Measurements from ENCODE around the gene RPL3.
A peak's percentile ranks its signal among the peaks of the same experiment; 100 is the strongest.

Gene RPL3

GRCh38 chr22:39301926-39302325, 17.5 kb downstream of the RPL3 start:
- Histone ChIP-seq H2AFZ (ENCODE audit: low read depth, low read length) (no peak overlapping the region), H3K4me3 (ENCODE audit: insufficient read depth in 1 of 2, low read depth in 1 of 2, low read length in 2 of 2) (no peak overlapping the region), H3K27ac (ENCODE audit: low read length, poor library complexity, severe bottlenecking) (no peak overlapping the region), H3K9ac (ENCODE audit: low read length) (no peak overlapping the region), H3K23ac (ENCODE audit: low read length in 2 of 2) (no peak overlapping the region), H2BK15ac (ENCODE audit: low read depth, poor library complexity, severe bottlenecking) (no peak overlapping the region), H2BK5ac (ENCODE audit: low read depth, low read length, poor library complexity, severe bottlenecking) (no peak overlapping the region), H2BK120ac (ENCODE audit: low read depth, low read length) (no peak overlapping the region), H3K79me1 (replicated peaks; ENCODE audit: low read length, poor library complexity, severe bottlenecking) (no peaks in the 10 kb centered on the region), H4K91ac (ENCODE audit: low read length) (no peak overlapping the region), H4K8ac (ENCODE audit: low read length) (no peak overlapping the region), H3K9me3 (ENCODE audit: control insufficient read depth, low read length) (no peaks in the 10 kb centered on the region), H2BK12ac (ENCODE audit: low read length in 2 of 2) (no peak overlapping the region), H3K4ac (ENCODE audit: low read depth in 1 of 2, low read length in 2 of 2) (no peak overlapping the region), H3K4me2 (ENCODE audit: low read length, poor library complexity, severe bottlenecking) (no peak overlapping the region), H2AK5ac (ENCODE audit: low read length, severe bottlenecking) (no peak overlapping the region), H3K18ac (ENCODE audit: low read depth in 1 of 2, low read length in 2 of 2) (no peak overlapping the region), H3K36me3 (ENCODE audit: control insufficient read depth in 1 of 2, insufficient read depth in 2 of 2, low read depth in 1 of 2, low read length in 2 of 2) (no peaks in the 10 kb centered on the region), H3K4me1 (ENCODE audit: control insufficient read depth, insufficient read depth, low read depth, low read length) (peaks cover 40% of the 10 kb centered on the region), H3K27me3 (ENCODE audit: control insufficient read depth in 1 of 2, insufficient read depth in 1 of 2, low read length in 2 of 2) (peaks cover 0 to 40% of the 10 kb centered on the region in 2 experiments), H3K14ac (ENCODE audit: low read length in 2 of 2) (no peak overlapping the region)
- no peak for DNase-seq
- 77% methylated on average over 6 of the region's 7 CpGs for WGBS

- Histone ChIP-seq H3K9ac (ENCODE audit: low read length) (no peak overlapping the region), H2BK12ac (ENCODE audit: low read length in 2 of 2) (no peak overlapping the region), H3K14ac (ENCODE audit: low read length in 2 of 2) (no peak overlapping the region), H3K27me3 (ENCODE audit: control insufficient read depth in 1 of 2, insufficient read depth in 1 of 2, low read length in 2 of 2) (peaks cover 0 to 48% of the 10 kb centered on the region in 2 experiments), H3K4me1 (ENCODE audit: control insufficient read depth, insufficient read depth, low read depth, low read length) (peaks cover 37% of the 10 kb centered on the region), H2BK5ac (ENCODE audit: low read depth, low read length, poor library complexity, severe bottlenecking) (no peak overlapping the region), H3K4ac (ENCODE audit: low read depth in 1 of 2, low read length in 2 of 2) (no peak overlapping the region), H3K4me3 (ENCODE audit: insufficient read depth in 1 of 2, low read depth in 1 of 2, low read length in 2 of 2) (no peak overlapping the region), H4K91ac (ENCODE audit: low read length) (no peak overlapping the region), H2AFZ (ENCODE audit: low read depth, low read length) (no peak overlapping the region), H3K27ac (ENCODE audit: low read length, poor library complexity, severe bottlenecking) (no peak overlapping the region), H2BK120ac (ENCODE audit: low read depth, low read length) (no peak overlapping the region), H3K79me1 (replicated peaks; ENCODE audit: low read length, poor library complexity, severe bottlenecking) (no peaks in the 10 kb centered on the region), H2BK15ac (ENCODE audit: low read depth, poor library complexity, severe bottlenecking) (no peak overlapping the region), H3K9me3 (ENCODE audit: control insufficient read depth, low read length) (no peaks in the 10 kb centered on the region), H3K36me3 (ENCODE audit: control insufficient read depth in 1 of 2, insufficient read depth in 2 of 2, low read depth in 1 of 2, low read length in 2 of 2) (no peaks in the 10 kb centered on the region), H3K18ac (ENCODE audit: low read depth in 1 of 2, low read length in 2 of 2) (no peak overlapping the region), H3K23ac (ENCODE audit: low read length in 2 of 2) (no peak overlapping the region), H2AK5ac (ENCODE audit: low read length, severe bottlenecking) (peak overlapping the region; percentile 2), H4K8ac (ENCODE audit: low read length) (no peak overlapping the region), H3K4me2 (ENCODE audit: low read length, poor library complexity, severe bottlenecking) (no peak overlapping the region)
- no peak for DNase-seq
- WGBS = 97% methylated on average over 9 of the region's 9 CpGs
Measured at GRCh38 chr22:39301108-39301507, 18.3 kb downstream of the RPL3 start.

GRCh38 chr22:39300186-39300830, 19.1 kb downstream of the RPL3 start:
- peak overlapping the region; percentile 29 to 46 for H3K4ac ChIP-seq (ENCODE audit: low read depth in 1 of 2, low read length in 2 of 2)
- peaks cover 0 to 51% of the 10 kb centered on the region in 2 experiments for H3K27me3 ChIP-seq (ENCODE audit: control insufficient read depth in 1 of 2, insufficient read depth in 1 of 2, low read length in 2 of 2)
- peak overlapping the region; percentile 80 for H4K8ac ChIP-seq (ENCODE audit: low read length)
- 39% methylated on average over 19 of the region's 19 CpGs for WGBS
- H3K79me1 ChIP-seq (replicated peaks; ENCODE audit: low read length, poor library complexity, severe bottlenecking) = no peaks in the 10 kb centered on the region
- peak; percentile 43 for DNase-seq
- H3K4me3 ChIP-seq (ENCODE audit: insufficient read depth in 1 of 2, low read depth in 1 of 2, low read length in 2 of 2) = peak overlapping the region in 1 of 2 experiments; percentile 4
- no peak overlapping the region for H3K27ac ChIP-seq (ENCODE audit: low read length, poor library complexity, severe bottlenecking)
- peak overlapping the region; percentile 6 for H4K91ac ChIP-seq (ENCODE audit: low read length)
- H2AFZ ChIP-seq (ENCODE audit: low read depth, low read length) = no peak overlapping the region
- H2BK120ac ChIP-seq (ENCODE audit: low read depth, low read length) = no peak overlapping the region
- peak overlapping the region in 1 of 2 experiments; percentile 78 for H3K23ac ChIP-seq (ENCODE audit: low read length in 2 of 2)
- peak overlapping the region in 1 of 2 experiments; percentile 76 for H2BK12ac ChIP-seq (ENCODE audit: low read length in 2 of 2)
- no peak overlapping the region for H2BK15ac ChIP-seq (ENCODE audit: low read depth, poor library complexity, severe bottlenecking)
- H3K36me3 ChIP-seq (ENCODE audit: control insufficient read depth in 1 of 2, insufficient read depth in 2 of 2, low read depth in 1 of 2, low read length in 2 of 2) = no peaks in the 10 kb centered on the region
- peaks cover 38% of the 10 kb centered on the region for H3K4me1 ChIP-seq (ENCODE audit: control insufficient read depth, insufficient read depth, low read depth, low read length)
- H3K14ac ChIP-seq (ENCODE audit: low read length in 2 of 2) = peak overlapping the region in 1 of 2 experiments; percentile 49
- H2AK5ac ChIP-seq (ENCODE audit: low read length, severe bottlenecking) = no peak overlapping the region
- no peak overlapping the region for H3K9ac ChIP-seq (ENCODE audit: low read length)
- H3K4me2 ChIP-seq (ENCODE audit: low read length, poor library complexity, severe bottlenecking) = peak overlapping the region; percentile 41
- H3K9me3 ChIP-seq (ENCODE audit: control insufficient read depth, low read length) = no peaks in the 10 kb centered on the region
- H2BK5ac ChIP-seq (ENCODE audit: low read depth, low read length, poor library complexity, severe bottlenecking) = no peak overlapping the region
- H3K18ac ChIP-seq (ENCODE audit: low read depth in 1 of 2, low read length in 2 of 2) = peak overlapping the region in 1 of 2 experiments; percentile 74

- H4K8ac ChIP-seq (ENCODE audit: low read length) = peak overlapping the region; percentile 80
Measured at GRCh38 chr22:39299829-39300178, 19.6 kb downstream of the RPL3 start.

More at GRCh38 chr22:39299829-39300178, 19.6 kb downstream of the RPL3 start:
- Histone ChIP-seq H2BK5ac (ENCODE audit: low read depth, low read length, poor library complexity, severe bottlenecking) (no peak overlapping the region), H2AK5ac (ENCODE audit: low read length, severe bottlenecking) (no peak overlapping the region), H3K14ac (ENCODE audit: low read length in 2 of 2) (no peak overlapping the region), H3K27me3 (ENCODE audit: control insufficient read depth in 1 of 2, insufficient read depth in 1 of 2, low read length in 2 of 2) (peaks cover 0 to 51% of the 10 kb centered on the region in 2 experiments), H3K9ac (ENCODE audit: low read length) (no peak overlapping the region), H2AFZ (ENCODE audit: low read depth, low read length) (no peak overlapping the region), H3K18ac (ENCODE audit: low read depth in 1 of 2, low read length in 2 of 2) (peak overlapping the region; percentile 57 to 58), H3K4me2 (ENCODE audit: low read length, poor library complexity, severe bottlenecking) (no peak overlapping the region), H3K4me3 (ENCODE audit: insufficient read depth in 1 of 2, low read depth in 1 of 2, low read length in 2 of 2) (no peak overlapping the region), H3K23ac (ENCODE audit: low read length in 2 of 2) (no peak overlapping the region), H3K9me3 (ENCODE audit: control insufficient read depth, low read length) (no peaks in the 10 kb centered on the region), H3K79me1 (replicated peaks; ENCODE audit: low read length, poor library complexity, severe bottlenecking) (no peaks in the 10 kb centered on the region), H3K4me1 (ENCODE audit: control insufficient read depth, insufficient read depth, low read depth, low read length) (peaks cover 41% of the 10 kb centered on the region), H2BK15ac (ENCODE audit: low read depth, poor library complexity, severe bottlenecking) (no peak overlapping the region), H3K4ac (ENCODE audit: low read depth in 1 of 2, low read length in 2 of 2) (peak overlapping the region; percentile 29 to 35), H2BK12ac (ENCODE audit: low read length in 2 of 2) (peak overlapping the region in 1 of 2 experiments; percentile 38), H2BK120ac (ENCODE audit: low read depth, low read length) (no peak overlapping the region), H3K27ac (ENCODE audit: low read length, poor library complexity, severe bottlenecking) (no peak overlapping the region), H4K91ac (ENCODE audit: low read length) (peak overlapping the region; percentile 84), H3K36me3 (ENCODE audit: control insufficient read depth in 1 of 2, insufficient read depth in 2 of 2, low read depth in 1 of 2, low read length in 2 of 2) (no peaks in the 10 kb centered on the region)
- peak; percentile 56 for DNase-seq
- WGBS = 60% methylated on average over 6 of the region's 6 CpGs
